Naive B cell (primary cell): ENCODE results near the gene HIF3A. TPM values are rescaled to one million over a fixed set of nuclear protein-coding genes. Genes with fewer than 3 reads are reported as not detected.

Source experiments
- ATAC-seq, 2 donors: fragments of 150-1000 bp; cut with Tn5 transposase; 2 replicates each; pipeline ENCODE4 v1.10.0; 2021; ENCODE audit warnings: low read depth in 2 of 2, mild to moderate bottlenecking in 2 of 2, moderate library complexity in 2 of 2
- DNase-seq: peaks from one replicate; pipeline ENCODE4 v3.0.0; 2022
- H3K27ac Mint-ChIP-seq, 6 donors: one replicate each; pipeline ENCODE4 v1.8.0; 2020 to 2022; ENCODE audit warnings: mild to moderate bottlenecking in 6 of 6, mixed read lengths in 6 of 6, moderate library complexity in 5 of 6, inconsistent platforms in 2 of 6
- H3K27me3 Mint-ChIP-seq, 3 donors: one replicate each; pipeline ENCODE4 v1.8.0; 2021 to 2022; ENCODE audit warnings: mixed read lengths in 3 of 3, mild to moderate bottlenecking in 1 of 3
- H3K36me3 Mint-ChIP-seq, 2 donors: one replicate each; pipeline ENCODE4 v1.8.0; 2020 to 2022; ENCODE audit warnings: mixed read lengths in 2 of 2, inconsistent platforms in 1 of 2, mild to moderate bottlenecking in 1 of 2
- H3K4me1 Mint-ChIP-seq, 3 donors: one replicate each; pipeline ENCODE4 v1.8.0; 2020 to 2022; ENCODE audit warnings: mixed read lengths in 3 of 3, inconsistent platforms in 1 of 3, mild to moderate bottlenecking in 1 of 3, moderate library complexity in 1 of 3
- H3K4me3 Mint-ChIP-seq, 8 donors: one replicate each; pipeline ENCODE4 v1.8.0; 2020 to 2022; ENCODE audit warnings: mild to moderate bottlenecking in 8 of 8, mixed read lengths in 8 of 8, moderate library complexity in 8 of 8, inconsistent platforms in 2 of 8
- H3K9me3 Mint-ChIP-seq, 7 donors: one replicate each; pipeline ENCODE4 v1.8.0; 2020 to 2022; ENCODE audit warnings: mixed read lengths in 7 of 7, mild to moderate bottlenecking in 5 of 7, inconsistent platforms in 2 of 7, moderate library complexity in 1 of 7
- polyA plus RNA-seq, 6 donors: library from polyadenylated mRNA; unstranded; fragments of 300-500 nt; fragmentation: Illumina TruSeq; gene quantifications; one replicate each; pipeline ENCODE4 v1.2.3, GENCODE V29; 2021; ENCODE audit warnings: low read depth in 6 of 6

HIF3A gene
- polyA plus RNA-seq, 6 donors from 2014 or later = not detected

GRCh38 chr19:46376241-46377153 is 79.7 kb downstream of the HIF3A start:
- ATAC-seq (no peak), DNase-seq (no peak)
- peak overlapping the region in 1 of 8 donors; percentile 50 for H3K4me3 Mint-ChIP-seq
- no peaks in the 10 kb centered on the region for H3K27me3 Mint-ChIP-seq
- peaks cover 21% of the 10 kb centered on the region in 2 donors for H3K36me3 Mint-ChIP-seq
- peaks cover 0 to 3% (median 0%) of the 10 kb centered on the region in 7 donors for H3K9me3 Mint-ChIP-seq
- H3K4me1 Mint-ChIP-seq = peaks cover 11 to 19% (median 16%) of the 10 kb centered on the region in 3 donors
- peak overlapping the region in 1 of 6 donors; percentile 75 for H3K27ac Mint-ChIP-seq

GRCh38 chr19:46378268-46378667 is 81.4 kb downstream of the HIF3A start:
- peaks cover 0 to 3% (median 0%) of the 10 kb centered on the region in 7 donors for H3K9me3 Mint-ChIP-seq
- H3K36me3 Mint-ChIP-seq = peaks cover 32% of the 10 kb centered on the region in 2 donors
- no peak for ATAC-seq
- DNase-seq = no peak
- no peak overlapping the region for H3K4me3 Mint-ChIP-seq
- peaks cover 7 to 16% (median 13%) of the 10 kb centered on the region in 3 donors for H3K4me1 Mint-ChIP-seq
- no peaks in the 10 kb centered on the region for H3K27me3 Mint-ChIP-seq
- no peak overlapping the region for H3K27ac Mint-ChIP-seq

GRCh38 chr19:46380690-46381089 is 83.8 kb downstream of the HIF3A start:
- Mint-ChIP-seq H3K27ac (peak overlapping the region in 2 of 6 donors; percentile 1 to 70), H3K4me1 (peaks cover 7 to 16% (median 13%) of the 10 kb centered on the region in 3 donors), H3K4me3 (no peak overlapping the region), H3K36me3 (peaks cover 32 to 38% of the 10 kb centered on the region in 2 donors), H3K27me3 (no peaks in the 10 kb centered on the region), H3K9me3 (peaks cover 0 to 3% (median 0%) of the 10 kb centered on the region in 7 donors)
- DNase-seq (no peak), ATAC-seq (no peak)

- peak overlapping the region in 2 of 6 donors; percentile 4 to 6 for H3K27ac Mint-ChIP-seq
- H3K4me3 Mint-ChIP-seq = no peak overlapping the region
- no peaks in the 10 kb centered on the region for H3K27me3 Mint-ChIP-seq
- peaks cover 32 to 38% of the 10 kb centered on the region in 2 donors for H3K36me3 Mint-ChIP-seq
- DNase-seq (no peak), ATAC-seq (no peak)
- H3K4me1 Mint-ChIP-seq = peaks cover 7 to 16% (median 13%) of the 10 kb centered on the region in 3 donors
- H3K9me3 Mint-ChIP-seq = peaks cover 0 to 3% (median 0%) of the 10 kb centered on the region in 7 donors
These were observed 84.5 kb downstream of the HIF3A start for GRCh38 chr19:46381346-46381745.

GRCh38 chr19:46381756-46382345 is 85.0 kb downstream of the HIF3A start:
- peaks cover 7 to 16% (median 13%) of the 10 kb centered on the region in 3 donors for H3K4me1 Mint-ChIP-seq
- no peaks in the 10 kb centered on the region for H3K27me3 Mint-ChIP-seq
- peaks cover 30 to 38% of the 10 kb centered on the region in 2 donors for H3K36me3 Mint-ChIP-seq
- no peak for DNase-seq
- no peak overlapping the region for H3K4me3 Mint-ChIP-seq
- no peak overlapping the region for H3K27ac Mint-ChIP-seq
- peaks cover 0 to 3% (median 0%) of the 10 kb centered on the region in 7 donors for H3K9me3 Mint-ChIP-seq
- no peak for ATAC-seq

GRCh38 chr19:46383171-46383815 is 86.5 kb downstream of the HIF3A start:
- DNase-seq = no peak
- Mint-ChIP-seq H3K27ac (no peak overlapping the region), H3K36me3 (peaks cover 21 to 47% of the 10 kb centered on the region in 2 donors), H3K4me3 (peak overlapping the region in 1 of 8 donors; percentile 33), H3K4me1 (peaks cover 7 to 16% (median 13%) of the 10 kb centered on the region in 3 donors), H3K9me3 (peaks cover 0 to 3% (median 0%) of the 10 kb centered on the region in 7 donors), H3K27me3 (no peaks in the 10 kb centered on the region)
- ATAC-seq = no peak

GRCh38 chr19:46383846-46384245 is 87.0 kb downstream of the HIF3A start:
- peaks cover 0 to 3% (median 0%) of the 10 kb centered on the region in 7 donors for H3K9me3 Mint-ChIP-seq
- H3K4me1 Mint-ChIP-seq = peaks cover 7 to 16% (median 13%) of the 10 kb centered on the region in 3 donors
- H3K36me3 Mint-ChIP-seq = peaks cover 21 to 47% of the 10 kb centered on the region in 2 donors
- ATAC-seq = no peak
- no peaks in the 10 kb centered on the region for H3K27me3 Mint-ChIP-seq
- no peak overlapping the region for H3K27ac Mint-ChIP-seq
- H3K4me3 Mint-ChIP-seq = no peak overlapping the region
- no peak for DNase-seq

- ATAC-seq = no peak
- Mint-ChIP-seq H3K27ac (no peak overlapping the region), H3K36me3 (peaks cover 25 to 48% of the 10 kb centered on the region in 2 donors)
These were observed 87.6 kb downstream of the HIF3A start for GRCh38 chr19:46384396-46384795.

GRCh38 chr19:46385636-46386035 is 88.8 kb downstream of the HIF3A start:
- H3K9me3 Mint-ChIP-seq = peaks cover 0 to 3% (median 0%) of the 10 kb centered on the region in 7 donors
- H3K36me3 Mint-ChIP-seq = peaks cover 23 to 45% of the 10 kb centered on the region in 2 donors
- H3K27me3 Mint-ChIP-seq = no peaks in the 10 kb centered on the region
- peak overlapping the region in 3 of 6 donors; percentile 57 to 90 (median 63) for H3K27ac Mint-ChIP-seq
- H3K4me3 Mint-ChIP-seq = no peak overlapping the region
- peaks cover 2 to 10% (median 10%) of the 10 kb centered on the region in 3 donors for H3K4me1 Mint-ChIP-seq
- ATAC-seq (no peak), DNase-seq (no peak)

More at GRCh38 chr19:46384396-46384795, 87.6 kb downstream of the HIF3A start:
- DNase-seq = no peak
- peaks cover 0 to 3% (median 0%) of the 10 kb centered on the region in 7 donors for H3K9me3 Mint-ChIP-seq
- H3K4me3 Mint-ChIP-seq = no peak overlapping the region
- H3K27me3 Mint-ChIP-seq = no peaks in the 10 kb centered on the region
- peaks cover 7 to 16% (median 12%) of the 10 kb centered on the region in 3 donors for H3K4me1 Mint-ChIP-seq

- DNase-seq (no peak), ATAC-seq (no peak)
- Mint-ChIP-seq H3K4me3 (no peak overlapping the region), H3K27ac (peak overlapping the region in 2 of 6 donors; percentile 57 to 90), H3K27me3 (no peaks in the 10 kb centered on the region), H3K9me3 (no peaks in the 10 kb centered on the region), H3K36me3 (peaks cover 18 to 40% of the 10 kb centered on the region in 2 donors), H3K4me1 (peaks cover 0 to 6% (median 5%) of the 10 kb centered on the region in 3 donors)
These were observed 89.3 kb downstream of the HIF3A start for GRCh38 chr19:46386151-46386550.

GRCh38 chr19:46386996-46387712 is 90.3 kb downstream of the HIF3A start:
- ATAC-seq = no peak
- no peaks in the 10 kb centered on the region for H3K9me3 Mint-ChIP-seq
- no peaks in the 10 kb centered on the region for H3K27me3 Mint-ChIP-seq
- no peak overlapping the region for H3K4me3 Mint-ChIP-seq
- DNase-seq = no peak
- H3K36me3 Mint-ChIP-seq = peaks cover 16 to 37% of the 10 kb centered on the region in 2 donors
- H3K4me1 Mint-ChIP-seq = peaks cover under 1 to 6% (median 5%) of the 10 kb centered on the region in 3 donors
- H3K27ac Mint-ChIP-seq = peak overlapping the region in 2 of 6 donors; percentile 47 to 89

- Mint-ChIP-seq H3K36me3 (peaks cover 10 to 31% of the 10 kb centered on the region in 2 donors), H3K27me3 (no peaks in the 10 kb centered on the region), H3K4me3 (no peak overlapping the region), H3K9me3 (no peaks in the 10 kb centered on the region), H3K27ac (no peak overlapping the region), H3K4me1 (peaks cover 0 to 6% (median 5%) of the 10 kb centered on the region in 3 donors)
- ATAC-seq (no peak), DNase-seq (no peak)
These were observed 90.9 kb downstream of the HIF3A start for GRCh38 chr19:46387713-46388130.
